Renal pelvis (tissue), 4 donors: ENCODE measurements around the gene SAMD7. TPM values are rescaled to one million over a fixed set of nuclear protein-coding genes. Genes with fewer than 3 reads are reported as not detected.

ENCODE experiments used
- DNase-seq: peaks from one replicate; pipeline ENCODE4 v3.0.0-alpha.2; 2013
- polyA plus RNA-seq, 3 donors: library from polyadenylated mRNA; unstranded; fragments of 120-200 nt; gene quantifications; one replicate each; pipeline ENCODE4 v1.2.1, GENCODE V29; 2013; ENCODE audit not compliant: insufficient read length in 3 of 3

The SAMD7 gene
- polyA plus RNA-seq, 3 donors, result not detected

- DNase-seq, result peak; percentile 95
These were observed 55.1 kb downstream of the SAMD7 start, which contains the start of gene SEC62 for GRCh38 chr3:169966428-169966950. SEC62 (plus strand) TSS chr3:169966807; CDS start chr3:169966823, 16 bp downstream.

DNA sequence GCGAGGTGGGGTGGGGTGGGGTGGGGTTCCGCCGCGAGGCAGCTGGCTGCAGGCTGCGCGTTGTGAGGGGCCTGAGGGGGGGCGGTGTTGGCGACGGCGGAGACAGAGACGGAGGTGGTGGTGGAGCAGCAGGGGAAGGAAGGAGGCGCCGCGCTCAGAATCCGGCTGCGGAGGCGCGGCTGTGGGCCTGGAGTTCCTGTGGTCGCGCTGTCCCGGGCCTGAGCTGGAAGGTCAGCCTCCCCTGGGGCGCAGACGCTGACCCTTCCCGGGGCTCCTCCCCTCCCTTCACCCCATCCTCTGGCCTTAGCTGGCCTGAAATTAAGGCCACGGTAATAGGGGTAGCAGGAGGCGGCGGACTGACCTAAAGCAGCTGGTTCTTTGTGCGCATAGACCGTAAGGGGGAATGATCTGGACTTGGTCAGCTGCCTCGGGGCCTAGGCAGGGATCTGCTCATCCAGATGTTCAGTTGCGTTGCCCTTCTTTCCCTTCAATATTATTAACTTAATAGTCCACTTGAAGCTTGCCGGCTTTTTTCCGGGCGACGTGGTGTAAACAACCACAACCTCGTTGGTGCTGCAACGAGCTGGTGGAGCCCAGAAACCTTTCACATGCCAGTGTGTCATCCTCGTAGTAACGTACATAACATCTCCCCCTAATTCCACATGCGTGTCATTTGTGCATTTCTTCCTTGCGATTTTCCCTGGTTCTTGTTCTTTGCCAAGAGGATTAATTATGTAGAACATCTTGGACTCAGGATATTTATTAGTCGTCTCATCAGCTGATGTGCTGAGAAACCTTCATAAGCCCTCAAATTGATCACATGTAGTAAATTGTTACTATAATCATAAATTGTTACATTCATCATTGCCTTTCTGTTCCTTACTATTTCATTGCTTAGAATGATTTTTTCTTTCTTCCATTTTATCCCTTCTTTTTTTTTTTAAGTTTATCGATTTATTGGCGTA, 55.9 kb downstream of the SAMD7 start:
- DNase-seq, result no peak

DNA sequence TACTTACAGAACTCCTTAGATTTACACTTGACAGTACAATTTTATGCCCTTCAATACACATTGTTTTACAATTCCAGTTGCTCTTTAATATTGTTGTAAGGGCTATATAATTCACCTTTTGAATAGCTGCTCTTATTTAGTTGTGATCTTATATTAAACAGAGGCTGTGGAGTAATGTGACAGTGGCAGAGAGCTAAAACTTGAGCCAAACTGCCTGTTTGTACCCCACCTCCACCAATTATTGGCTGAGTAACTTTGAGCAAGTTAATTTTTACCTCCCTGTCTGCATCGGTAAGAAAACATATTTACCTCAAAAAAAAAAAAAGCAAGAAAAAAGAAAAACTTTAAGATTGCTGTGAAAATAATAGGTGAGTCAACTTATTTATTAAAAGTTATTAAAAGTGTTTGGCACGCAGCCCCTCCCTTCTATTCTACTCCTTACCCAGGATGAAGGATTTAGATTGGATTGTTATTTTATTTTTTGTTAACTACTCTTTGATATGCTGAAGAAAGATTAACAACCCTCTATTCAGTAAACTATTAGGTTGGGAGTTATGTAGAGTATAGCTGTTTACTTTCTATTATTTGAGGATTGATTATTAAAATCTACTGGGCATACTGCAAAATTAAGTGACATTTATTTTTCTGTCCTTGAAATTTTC, 57.0 kb downstream of the SAMD7 start:
- DNase-seq, result no peak

GRCh38 chr3:169969174-169970095, 58.1 kb downstream of the SAMD7 start:
- no peak for DNase-seq

- DNase-seq, result no peak
These were observed 59.5 kb downstream of the SAMD7 start for GRCh38 chr3:169970847-169971246.

DNA sequence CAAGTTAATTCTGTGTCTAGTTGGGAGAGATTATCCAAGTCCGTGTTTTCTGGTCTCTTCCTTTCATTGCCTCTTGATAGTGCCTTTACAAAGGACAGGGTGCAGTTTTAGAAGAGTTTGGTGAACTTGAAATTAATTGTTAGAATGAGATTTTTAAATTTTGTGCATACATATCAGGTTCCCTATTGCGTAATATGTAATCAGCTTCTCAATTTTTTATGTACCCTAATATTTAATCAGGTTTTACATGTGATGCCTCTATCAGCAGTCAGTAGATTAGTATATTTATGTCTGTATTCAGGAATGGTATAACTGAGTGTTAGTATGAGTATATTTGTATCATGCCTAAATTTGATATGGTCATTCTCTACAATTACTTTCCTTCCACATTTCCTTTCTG, 60.1 kb downstream of the SAMD7 start:
- DNase-seq, result no peak

- no peak for DNase-seq
These were observed 68.7 kb downstream of the SAMD7 start for GRCh38 chr3:169980055-169980454.

GRCh38 chr3:169984292-169984691, 72.9 kb downstream of the SAMD7 start:
- DNase-seq, result no peak

Other genes with a start within 250 kb of the SAMD7 start
- gene MECOM, start 247.9 kb upstream of the SAMD7 start, polyA plus RNA-seq, result 100 to 1,000 TPM; 157 to 194 (median 160) TPM
- gene TERC, start 146.5 kb upstream of the SAMD7 start, polyA plus RNA-seq, result under 1 TPM in 2 of 3 donors, not detected in 1; 0.43 to 0.61 TPM
- gene ACTRT3, start 142.0 kb upstream of the SAMD7 start, polyA plus RNA-seq, result 1 to 10 TPM; 4.6 to 5.4 (median 4.9) TPM
- gene MYNN, start 138.2 kb upstream of the SAMD7 start, polyA plus RNA-seq, result 10 to 100 TPM; 25.3 to 26.6 (median 26.5) TPM
- under 1 TPM in 1 of 3 donors, not detected in 2; 0.11 TPM for gene LRRIQ4, start 98.7 kb upstream of the SAMD7 start, polyA plus RNA-seq
- gene LRRC34, start 98.7 kb upstream of the SAMD7 start, polyA plus RNA-seq, result 10 to 100 TPM in 2 of 3 donors, 1 to 10 TPM in 1; 9.7 to 16.0 (median 14.0) TPM
- under 1 TPM; 0.17 to 0.41 (median 0.32) TPM for gene LRRC31, start 41.6 kb upstream of the SAMD7 start, polyA plus RNA-seq
- 100 to 1,000 TPM; 169 to 197 (median 176) TPM for gene SEC62, start 55.2 kb downstream of the SAMD7 start, polyA plus RNA-seq
- 10 to 100 TPM; 24.6 to 37.4 (median 31.0) TPM for gene GPR160, start 126.4 kb downstream of the SAMD7 start, polyA plus RNA-seq